GM08714 (cell line): ENCODE data around the gene RSPH6A.

ENCODE experiments used
- H3K4me3 ChIP-seq: fragments of 200-500 bp; sonication (Bioruptor generic); 2 replicates; pipeline ENCODE4 v1.5.1; 2014; ENCODE audit warnings: mild to moderate bottlenecking, low read length, inconsistent platforms
- ZNF274 ChIP-seq: IDR thresholded peaks from 2 replicates; pipeline ENCODE4 v1.6.1; 2012; ENCODE audit warnings: mild to moderate bottlenecking, low read depth, low read length

The RSPH6A gene

GRCh38 chr19:45814851-45815480 lies at the start of gene RSPH6A:
TSS of gene RSPH6A (minus strand) at chr19:45815308. CDS start at chr19:45815176, 132 bp downstream.
- TF ChIP-seq ZNF274 = no peak
- H3K4me3 ChIP-seq = no peak within 1 kb of the TSS

GRCh38 chr19:45864629-45865082 lies 49.5 kb upstream of the RSPH6A start:
- peak overlapping the region; percentile 16; the same call in 1 of the 2 replicates for H3K4me3 ChIP-seq
- no peak for TF ChIP-seq ZNF274

- peak within 1 kb of the TSS; percentile 30; the same call in 1 of the 2 replicates for H3K4me3 ChIP-seq
- no peak for TF ChIP-seq ZNF274
These were observed 48.9 kb upstream of the RSPH6A start, which contains the start of gene FOXA3 for GRCh38 chr19:45863840-45864628. TSS of gene FOXA3 (plus strand) at chr19:45864326. CDS start at chr19:45864457, 131 bp downstream.

DNA sequence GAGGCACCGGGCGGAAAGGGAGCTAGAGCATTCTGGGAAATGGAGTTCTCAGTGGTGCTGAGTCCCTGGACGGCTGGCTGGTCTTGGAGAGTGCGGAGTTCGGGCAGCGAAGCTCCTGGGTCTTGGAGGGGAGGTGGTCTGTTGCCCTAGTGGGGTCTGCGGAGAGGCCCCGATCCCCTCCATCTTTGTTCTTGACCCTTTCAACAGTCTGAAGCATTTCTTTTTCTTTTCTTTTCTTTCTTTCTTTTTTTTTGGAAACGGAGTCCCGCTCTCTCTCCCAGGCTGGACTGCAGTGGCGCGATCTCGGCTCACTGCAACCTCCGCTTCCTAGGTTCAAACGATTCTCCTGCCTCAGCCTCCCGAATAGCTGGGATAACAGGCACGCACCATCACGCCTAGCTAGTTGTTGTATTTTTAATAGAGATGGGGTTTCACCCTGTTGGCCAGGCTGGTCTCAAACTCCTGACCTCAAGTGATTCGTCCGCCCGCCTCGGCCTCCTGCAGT lies 48.3 kb upstream of the RSPH6A start:
- no peak for TF ChIP-seq ZNF274
- peak overlapping the region; percentile 30; the same call in 1 of the 2 replicates for H3K4me3 ChIP-seq

GRCh38 chr19:45862564-45863334 lies 47.6 kb upstream of the RSPH6A start, which contains the start of gene SYMPK:
TSS of gene SYMPK (minus strand) at chr19:45863147. CDS start at chr19:45854495, 8,652 bp downstream.
- peak within 1 kb of the TSS; percentile 88 for H3K4me3 ChIP-seq
- TF ChIP-seq ZNF274 = no peak

GRCh38 chr19:45862271-45862563 lies 47.1 kb upstream of the RSPH6A start:
- no peak for TF ChIP-seq ZNF274
- H3K4me3 ChIP-seq = peak overlapping the region; percentile 88

DNA sequence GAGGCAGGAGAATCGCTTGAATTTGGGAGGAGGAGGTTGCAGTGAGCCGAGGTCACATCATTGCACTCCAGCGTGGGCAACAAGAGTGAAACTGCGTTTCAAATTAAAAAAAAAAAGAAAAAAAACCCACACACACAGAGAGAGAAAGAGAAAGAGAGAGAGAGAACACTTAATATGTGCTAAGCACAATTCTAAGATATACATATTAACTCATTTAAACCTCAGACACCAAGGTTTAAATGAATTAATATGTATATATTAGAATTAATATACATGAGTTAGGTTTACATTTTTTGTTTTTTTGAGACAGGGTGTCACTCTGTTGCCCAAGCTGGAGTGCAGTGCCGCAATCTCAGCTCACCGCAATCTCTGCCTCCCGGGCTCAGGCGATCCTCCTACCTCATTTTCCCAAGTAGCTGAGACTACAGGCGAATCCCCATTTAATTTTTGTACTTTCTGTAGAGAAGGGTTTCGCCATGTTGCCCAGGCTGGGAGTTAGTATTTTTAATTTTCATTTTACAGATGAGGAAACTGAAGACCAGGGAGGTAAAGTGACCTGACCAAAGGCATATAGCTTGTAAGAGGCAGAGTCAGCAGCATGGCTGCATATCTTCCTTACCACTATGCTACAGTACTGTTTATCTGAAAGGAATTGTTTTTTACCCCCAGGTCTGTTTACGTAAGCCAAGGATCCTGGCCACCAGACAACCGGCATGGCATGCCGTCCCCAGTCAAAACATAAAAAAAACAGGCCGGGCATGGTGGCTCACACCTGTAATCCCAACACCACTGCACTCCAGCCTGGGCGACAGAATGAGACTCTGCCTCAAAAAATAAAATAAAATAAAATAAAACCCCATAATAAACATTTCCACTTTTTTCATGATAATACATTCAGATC lies 45.5 kb upstream of the RSPH6A start:
- no peak for TF ChIP-seq ZNF274
- H3K4me3 ChIP-seq = no peak overlapping the region

GRCh38 chr19:45854167-45854778 lies 39.2 kb upstream of the RSPH6A start:
- no peak for TF ChIP-seq ZNF274
- no peak overlapping the region for H3K4me3 ChIP-seq

DNA sequence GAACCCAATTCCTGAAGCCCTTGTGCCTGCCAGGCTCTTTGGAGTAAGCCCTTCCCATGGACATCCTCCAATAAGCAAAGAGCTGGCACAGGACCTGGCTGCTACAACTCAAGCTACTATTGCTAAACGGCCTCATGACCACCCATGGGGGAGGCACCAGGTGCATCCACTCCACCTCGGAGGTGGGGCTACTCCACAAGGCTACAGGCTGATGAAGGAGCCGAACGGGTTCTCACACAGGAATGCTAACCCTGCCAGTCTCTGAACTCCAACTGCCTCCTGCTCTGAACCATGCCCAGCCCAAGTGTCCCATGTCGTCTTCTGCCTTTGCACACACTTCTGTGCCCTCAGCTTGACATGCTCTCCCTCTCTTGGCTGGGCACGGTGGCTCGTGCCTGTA lies 37.9 kb upstream of the RSPH6A start:
- H3K4me3 ChIP-seq = no peak overlapping the region
- TF ChIP-seq ZNF274 = no peak

DNA sequence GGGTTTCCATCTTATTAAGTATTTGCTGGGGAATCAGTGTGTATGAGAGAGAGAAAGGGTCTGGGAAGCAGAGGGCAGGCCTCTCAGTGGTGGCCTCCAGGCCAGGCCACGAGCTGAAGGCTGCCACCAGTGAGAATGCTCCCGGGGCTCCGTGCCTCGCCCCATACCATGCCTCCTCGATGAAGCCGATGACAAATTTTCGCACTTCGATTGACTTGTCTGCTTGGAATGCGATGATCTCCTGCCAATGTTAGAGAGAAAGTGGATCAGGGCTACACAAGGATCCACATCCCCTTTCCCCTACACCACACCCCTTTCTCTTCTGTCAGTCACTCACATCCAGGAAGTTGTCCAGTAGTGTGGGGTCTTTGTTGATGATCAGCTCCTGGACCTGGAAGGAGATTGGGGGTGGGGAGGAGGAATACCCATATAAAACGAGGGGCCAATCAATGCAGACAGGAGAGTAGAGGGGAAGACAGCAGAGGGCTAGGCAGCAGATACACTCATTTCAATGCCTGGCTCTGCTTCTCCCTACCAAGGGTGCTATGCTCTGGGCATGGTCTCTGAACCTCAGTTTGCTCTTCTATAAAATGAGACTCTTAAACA lies 37.1 kb upstream of the RSPH6A start:
- no peak for TF ChIP-seq ZNF274
- no peak overlapping the region for H3K4me3 ChIP-seq

- TF ChIP-seq ZNF274 = no peak
These were observed 33.8 kb upstream of the RSPH6A start for GRCh38 chr19:45848922-45849321.

DNA sequence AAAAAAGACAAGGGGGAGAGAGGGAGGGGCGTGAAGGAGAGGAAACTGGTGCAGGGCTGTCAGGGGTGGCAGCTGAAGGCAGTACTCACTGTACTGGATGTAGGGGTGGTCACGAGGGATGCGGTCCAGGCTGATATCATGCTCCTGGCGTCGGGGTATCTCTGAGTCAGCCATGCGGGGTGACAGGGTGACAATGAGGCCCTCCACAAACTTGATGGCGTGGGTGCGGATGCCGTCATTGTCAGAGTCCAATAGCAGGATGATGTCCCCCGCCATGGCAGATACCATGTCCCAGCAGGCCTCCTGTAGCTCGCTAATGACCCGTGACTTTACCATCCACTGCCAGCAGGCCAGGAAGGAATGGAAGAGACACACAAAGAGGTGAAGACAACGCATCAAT lies 32.6 kb upstream of the RSPH6A start:
- TF ChIP-seq ZNF274 = no peak
- no peak overlapping the region for H3K4me3 ChIP-seq

More at GRCh38 chr19:45848922-45849321, 33.8 kb upstream of the RSPH6A start:
- H3K4me3 ChIP-seq = no peak overlapping the region
